BJ (cell line): ENCODE results near the gene SMURF2. TPM values are rescaled to one million over a fixed set of nuclear protein-coding genes. Genes with fewer than 3 reads are reported as not detected.

Experiments used
- CTCF ChIA-PET: fragments of 350-600 bp; formaldehyde crosslinking; extraction: SDS; loops from one replicate; lab custom pipeline; 2021; ENCODE audit warnings: antibody characterized with exemption, inconsistent platforms; lab: Yijun Ruan, JAX
- POLR2A ChIA-PET: fragments of 300-600 bp; sonication (Branson Sonifier 250); formaldehyde crosslinking; extraction: SDS; loops from one replicate; lab custom pipeline; 2021; ENCODE audit warnings: antibody characterized with exemption; lab: Charles Lee
- DNase-seq: peaks from one replicate; pipeline ENCODE4 v3.0.0-alpha.2; 2011; ENCODE audit warnings: low read depth
- H3K27me3 ChIP-seq: 2 replicates; pipeline ENCODE4 v1.6.0; 2011; ENCODE audit warnings: low read length; ENCODE audit not compliant: control insufficient read depth, insufficient read depth
- H3K36me3 ChIP-seq: 2 replicates; pipeline ENCODE4 v1.5.1; 2011; ENCODE audit warnings: low read length; ENCODE audit not compliant: control insufficient read depth, insufficient read depth
- H3K4me3 ChIP-seq: 2 replicates; pipeline ENCODE4 v1.5.1; 2011; ENCODE audit warnings: low read depth, mild to moderate bottlenecking, control low read depth, low read length
- polyA plus RNA-seq: library from polyadenylated mRNA; depleted of rRNA; stranded (reverse); fragments of >200 nt; gene quantifications from 2 replicates; pipeline ENCODE4 v1.2.3, GENCODE V29; 2011
- TF ChIP-seq, protein P1 (sequence below): IDR thresholded peaks from 2 replicates; pipeline ENCODE4 v1.5.1; 2011; ENCODE audit warnings: low read depth, mild to moderate bottlenecking, control low read depth, inconsistent platforms, low read length, moderate library complexity; ENCODE audit not compliant: insufficient read depth

Gene SMURF2
- polyA plus RNA-seq, 1 experiment = 18.8 TPM

DNA sequence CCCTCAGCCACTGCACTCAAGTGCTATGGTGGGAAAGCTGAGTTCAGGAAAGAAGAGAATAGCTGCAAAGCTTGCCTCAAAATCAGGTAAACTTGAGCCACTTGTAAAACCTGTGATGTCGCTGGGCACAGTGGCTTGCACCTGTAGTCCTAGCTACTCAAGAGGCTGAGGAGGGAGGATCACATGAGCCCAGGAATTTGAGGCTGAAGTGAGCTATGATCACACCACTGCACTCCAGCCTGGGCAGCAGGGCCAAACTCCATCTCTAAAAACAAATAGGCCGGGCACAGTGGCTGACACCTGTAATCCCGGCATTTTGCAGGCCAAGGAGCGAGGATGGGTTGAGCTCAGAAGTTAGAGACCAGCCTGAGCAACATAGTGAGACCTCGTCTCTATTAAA, 26.4 kb upstream of the SMURF2 start:
- Histone ChIP-seq H3K36me3 (no peaks in the 10 kb centered on the region), H3K27me3 (no peaks in the 10 kb centered on the region), H3K4me3 (no peak overlapping the region)
- POLR2A ChIA-PET = no interaction called here
- CTCF ChIA-PET = no interaction called here
- TF ChIP-seq, protein P1, sequence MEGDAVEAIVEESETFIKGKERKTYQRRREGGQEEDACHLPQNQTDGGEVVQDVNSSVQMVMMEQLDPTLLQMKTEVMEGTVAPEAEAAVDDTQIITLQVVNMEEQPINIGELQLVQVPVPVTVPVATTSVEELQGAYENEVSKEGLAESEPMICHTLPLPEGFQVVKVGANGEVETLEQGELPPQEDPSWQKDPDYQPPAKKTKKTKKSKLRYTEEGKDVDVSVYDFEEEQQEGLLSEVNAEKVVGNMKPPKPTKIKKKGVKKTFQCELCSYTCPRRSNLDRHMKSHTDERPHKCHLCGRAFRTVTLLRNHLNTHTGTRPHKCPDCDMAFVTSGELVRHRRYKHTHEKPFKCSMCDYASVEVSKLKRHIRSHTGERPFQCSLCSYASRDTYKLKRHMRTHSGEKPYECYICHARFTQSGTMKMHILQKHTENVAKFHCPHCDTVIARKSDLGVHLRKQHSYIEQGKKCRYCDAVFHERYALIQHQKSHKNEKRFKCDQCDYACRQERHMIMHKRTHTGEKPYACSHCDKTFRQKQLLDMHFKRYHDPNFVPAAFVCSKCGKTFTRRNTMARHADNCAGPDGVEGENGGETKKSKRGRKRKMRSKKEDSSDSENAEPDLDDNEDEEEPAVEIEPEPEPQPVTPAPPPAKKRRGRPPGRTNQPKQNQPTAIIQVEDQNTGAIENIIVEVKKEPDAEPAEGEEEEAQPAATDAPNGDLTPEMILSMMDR = no peak
- no peak for DNase-seq

DNA sequence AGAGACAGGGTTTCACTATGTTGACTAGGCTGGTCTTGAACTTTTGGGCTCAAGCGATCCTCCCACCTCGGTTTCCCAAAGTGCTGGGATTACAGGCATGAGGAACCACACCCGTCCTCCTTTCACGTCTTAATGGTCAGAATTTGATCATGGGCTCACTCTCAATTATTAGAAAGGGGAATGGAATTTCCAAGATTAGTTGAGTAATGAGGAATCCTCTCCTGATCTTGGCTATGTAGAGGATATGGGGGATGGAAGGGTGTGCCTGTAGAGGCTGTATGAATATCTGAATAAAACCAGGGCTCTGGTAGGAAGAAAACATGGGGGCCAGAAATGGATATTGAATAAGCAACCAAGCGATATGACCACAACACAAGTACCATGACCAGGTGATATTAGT, 25.9 kb upstream of the SMURF2 start:
- Histone ChIP-seq H3K4me3 (no peak overlapping the region), H3K36me3 (no peaks in the 10 kb centered on the region), H3K27me3 (no peaks in the 10 kb centered on the region)
- TF ChIP-seq, protein P1 = no peak
- ChIA-PET POLR2A (no interaction called here), CTCF (no interaction called here)
- DNase-seq = peak; percentile 63

DNA sequence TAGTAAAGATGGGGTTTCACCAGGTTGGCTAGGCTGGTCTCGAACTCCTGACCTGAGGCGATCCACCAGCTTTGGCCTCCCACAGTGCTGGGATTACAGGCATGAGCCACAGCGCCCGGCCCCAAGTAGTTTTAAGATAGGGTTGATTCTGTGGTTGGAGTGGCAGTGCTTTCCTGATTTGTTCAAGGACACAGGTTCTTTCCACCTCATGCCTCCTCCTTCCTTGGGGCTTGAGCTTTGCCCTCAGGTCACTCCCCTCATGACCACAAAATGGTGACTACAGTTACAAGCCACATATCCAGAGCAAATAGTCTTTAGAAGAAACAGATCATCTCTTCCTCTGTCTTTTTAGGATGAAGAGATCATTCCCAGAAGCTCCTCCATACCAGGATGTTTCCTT, 25.3 kb upstream of the SMURF2 start:
- Histone ChIP-seq H3K27me3 (no peaks in the 10 kb centered on the region), H3K4me3 (no peak overlapping the region), H3K36me3 (no peaks in the 10 kb centered on the region)
- TF ChIP-seq, protein P1 = no peak
- DNase-seq = no peak
- ChIA-PET CTCF (no interaction called here), POLR2A (no interaction called here)

DNA sequence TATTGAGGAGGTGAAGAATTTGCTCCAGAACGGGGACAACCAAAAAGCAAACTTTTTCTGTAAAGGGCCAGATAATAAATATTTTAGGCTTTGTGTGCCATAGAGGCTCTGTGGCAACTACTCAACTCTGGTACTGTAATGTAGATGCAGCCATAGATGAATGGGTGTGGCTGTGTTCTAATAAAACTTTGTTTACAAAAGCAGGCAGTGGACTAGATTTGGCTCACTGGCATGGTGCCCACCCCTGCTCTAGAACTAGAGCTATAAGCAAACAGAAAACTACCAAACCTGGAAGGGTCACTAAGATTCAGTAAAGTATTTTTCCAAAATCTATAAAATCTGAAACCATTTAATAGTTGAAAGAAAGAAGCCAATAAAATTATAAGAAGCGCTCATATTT, 24.6 kb upstream of the SMURF2 start:
- CTCF ChIA-PET = no interaction called here
- Histone ChIP-seq H3K4me3 (no peak overlapping the region), H3K36me3 (no peaks in the 10 kb centered on the region), H3K27me3 (no peaks in the 10 kb centered on the region)
- no peak for DNase-seq
- TF ChIP-seq, protein P1 = no peak
- POLR2A ChIA-PET = no interaction called here

DNA sequence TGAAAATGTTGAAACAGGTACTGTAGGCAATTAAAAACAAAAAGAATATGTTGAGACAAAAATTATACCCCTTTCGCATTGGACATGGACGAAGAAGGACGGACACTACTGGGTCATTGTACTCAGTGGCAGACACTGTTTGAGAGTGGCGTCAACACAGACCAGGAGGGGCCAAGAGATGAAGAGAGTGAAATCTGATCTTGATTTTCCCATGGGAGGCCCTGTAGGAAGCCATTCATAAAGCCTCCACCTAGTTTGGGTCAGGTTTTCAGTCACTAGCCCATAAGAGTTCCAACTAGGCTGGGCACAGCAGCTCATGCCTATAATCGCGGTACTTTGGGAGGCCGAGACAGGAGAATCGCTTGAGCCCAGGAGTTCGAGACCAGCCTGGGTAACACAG, 23.6 kb upstream of the SMURF2 start:
- POLR2A ChIA-PET = no interaction called here
- no peak for DNase-seq
- Histone ChIP-seq H3K27me3 (no peaks in the 10 kb centered on the region), H3K4me3 (no peak overlapping the region), H3K36me3 (no peaks in the 10 kb centered on the region)
- CTCF ChIA-PET = no interaction called here
- TF ChIP-seq, protein P1 = no peak
